Lower leg skin (tissue), 3 donors: ENCODE data around the gene CAPN10.

Experiments
- CTCF ChIP-seq, 3 donors: fragments of 450-650 bp; IDR thresholded peaks; one replicate each; pipeline ENCODE4 v1.5.1; 2016; ENCODE audit warnings: antibody characterized with exemption in 3 of 3, mild to moderate bottlenecking in 3 of 3, moderate library complexity in 2 of 3
- POLR2A ChIP-seq, 2 donors: fragments of 450-650 bp; IDR thresholded peaks; one replicate each; pipeline ENCODE4 v1.6.1; 2016 to 2017; ENCODE audit warnings: antibody characterized with exemption in 2 of 2, mild to moderate bottlenecking in 1 of 2, moderate library complexity in 1 of 2

- no peak for TF ChIP-seq POLR2A (IDR thresholded peaks at IDR 0.05)
- TF ChIP-seq CTCF (IDR thresholded peaks at IDR 0.05), result no peak
Observed at GRCh38 chr2:240557101-240557751, 29.3 kb upstream of the CAPN10 start.
